Panc1 (cell line): ENCODE measurements around the gene MAGI2. TPM values are rescaled to one million over a fixed set of nuclear protein-coding genes. Genes with fewer than 3 reads are reported as not detected.

ENCODE experiments used
- ATAC-seq: fragments of 200-7000 bp; cut with Tn5 transposase; 2 replicates; pipeline ENCODE4 v1.9.1; 2020; ENCODE audit warnings: mild to moderate bottlenecking, moderate library complexity
- BruUV-seq: library from RNA; stranded (reverse); fragments of 400-500 nt; replicated peaks from 2 replicates; lab custom pipeline; 2021; lab: Mats Ljungman, UMichigan
- CTCF ChIA-PET: fragments of 300-600 bp; sonication (Branson Sonifier 250); formaldehyde crosslinking; loops from one replicate; lab custom pipeline; 2022; ENCODE audit warnings: antibody characterized with exemption; lab: Charles Lee
- POLR2A ChIA-PET: fragments of 300-600 bp; sonication (Branson Sonifier 250); formaldehyde crosslinking; loops from one replicate; lab custom pipeline; 2022; ENCODE audit warnings: antibody characterized with exemption; lab: Charles Lee
- DNase-seq: peaks from one replicate; pipeline ENCODE4 v3.0.0-alpha.2; 2010; ENCODE audit warnings: low read depth, low spot score
- H3K27ac ChIP-seq: 2 replicates; pipeline ENCODE4 v1.5.1; 2011; ENCODE audit warnings: mild to moderate bottlenecking, low read length, inconsistent platforms
- H3K27me3 ChIP-seq: fragments of 200-500 bp; sonication (Bioruptor generic); 2 replicates; pipeline ENCODE4 v1.6.0; 2014; ENCODE audit warnings: low read length, inconsistent platforms; ENCODE audit not compliant: control insufficient read depth, insufficient read depth
- H3K36me3 ChIP-seq: fragments of 200-500 bp; sonication (Bioruptor generic); 2 replicates; pipeline ENCODE4 v1.5.1; 2014; ENCODE audit warnings: inconsistent platforms, mild to moderate bottlenecking, low read length, moderate library complexity; ENCODE audit not compliant: control insufficient read depth, insufficient read depth
- H3K4me1 ChIP-seq: 2 replicates; pipeline ENCODE4 v1.5.1; 2011; ENCODE audit warnings: inconsistent platforms, mild to moderate bottlenecking, low read length, moderate library complexity; ENCODE audit not compliant: control insufficient read depth, insufficient read depth
- H3K4me3 ChIP-seq, 2 experiments: 2 replicates each; pipeline ENCODE4 v1.5.1; 2011 to 2012; ENCODE audit warnings: low read depth in 2 of 2, low read length in 2 of 2, mild to moderate bottlenecking in 2 of 2, inconsistent platforms in 1 of 2, moderate library complexity in 1 of 2
- H3K9me3 ChIP-seq: fragments of 200-500 bp; sonication (Bioruptor generic); 2 replicates; pipeline ENCODE4 v1.5.1; 2014; ENCODE audit warnings: low read depth, mild to moderate bottlenecking, inconsistent platforms, low read length, moderate library complexity; ENCODE audit not compliant: control insufficient read depth, insufficient read depth
- CTCF ChIP-seq: fragments of 450-650 bp; IDR thresholded peaks from 2 replicates; pipeline ENCODE4 v1.5.1; 2017; ENCODE audit warnings: mild to moderate bottlenecking
- POLR2AphosphoS5 ChIP-seq: IDR thresholded peaks from 2 replicates; pipeline ENCODE4 v1.6.1; 2012; ENCODE audit warnings: mild to moderate bottlenecking, low read depth, low read length, moderate library complexity
- SIN3A ChIP-seq: IDR thresholded peaks from 2 replicates; pipeline ENCODE4 v1.6.1; 2012; ENCODE audit warnings: low read depth, mild to moderate bottlenecking, low read length, moderate library complexity, borderline replicate concordance; ENCODE audit not compliant: insufficient read depth
- TCF7L2 ChIP-seq: IDR thresholded peaks from 2 replicates; pipeline ENCODE4 v1.6.1; 2011; ENCODE audit warnings: mild to moderate bottlenecking, low read depth, low read length, inconsistent platforms
- in situ Hi-C: cut with HindIII; loops from 2 replicates; pipeline ENCODE4 v1.10.0; 2016; ENCODE audit warnings: low sequenced_read_pairs, low pct_unique_long_range_greater_than_20kb
- intact Hi-C: fragments of 100-400 bp; cut with micrococcal nuclease; formaldehyde crosslinking; loops from one replicate; pipeline ENCODE4 v1.10.0; 2022; ENCODE audit not compliant: unreplicated experiment
- total RNA-seq: library from RNA; stranded (reverse); gene quantifications from one replicate; pipeline ENCODE4 v1.2.1, GENCODE V29; 2021; ENCODE audit not compliant: unreplicated experiment
- TF ChIP-seq, protein P1 (sequence below), 2 experiments: IDR thresholded peaks; 2 replicates each; pipeline ENCODE4 v1.6.1; 2011 to 2012; ENCODE audit warnings: low read depth in 2 of 2, control low read depth in 1 of 2, low read length in 1 of 2, mild to moderate bottlenecking in 1 of 2, moderate library complexity in 1 of 2; ENCODE audit not compliant: insufficient read depth in 1 of 2

MAGI2 gene
- total RNA-seq, 1 experiment from 2014 or later, result 5.4 TPM

- in situ Hi-C loops, result no loop called here
- Histone ChIP-seq H3K27ac (no peak overlapping the region), H3K4me3 (no peak overlapping the region), H3K4me1 (no peaks in the 10 kb centered on the region), H3K27me3 (peaks cover 10% of the 10 kb centered on the region), H3K9me3 (no peaks in the 10 kb centered on the region), H3K36me3 (no peaks in the 10 kb centered on the region)
- CTCF ChIA-PET, result no interaction called here
- TF ChIP-seq TCF7L2 (no peak), CTCF (no peak), POLR2AphosphoS5 (no peak), SIN3A (no peak)
- TF ChIP-seq, protein P1, sequence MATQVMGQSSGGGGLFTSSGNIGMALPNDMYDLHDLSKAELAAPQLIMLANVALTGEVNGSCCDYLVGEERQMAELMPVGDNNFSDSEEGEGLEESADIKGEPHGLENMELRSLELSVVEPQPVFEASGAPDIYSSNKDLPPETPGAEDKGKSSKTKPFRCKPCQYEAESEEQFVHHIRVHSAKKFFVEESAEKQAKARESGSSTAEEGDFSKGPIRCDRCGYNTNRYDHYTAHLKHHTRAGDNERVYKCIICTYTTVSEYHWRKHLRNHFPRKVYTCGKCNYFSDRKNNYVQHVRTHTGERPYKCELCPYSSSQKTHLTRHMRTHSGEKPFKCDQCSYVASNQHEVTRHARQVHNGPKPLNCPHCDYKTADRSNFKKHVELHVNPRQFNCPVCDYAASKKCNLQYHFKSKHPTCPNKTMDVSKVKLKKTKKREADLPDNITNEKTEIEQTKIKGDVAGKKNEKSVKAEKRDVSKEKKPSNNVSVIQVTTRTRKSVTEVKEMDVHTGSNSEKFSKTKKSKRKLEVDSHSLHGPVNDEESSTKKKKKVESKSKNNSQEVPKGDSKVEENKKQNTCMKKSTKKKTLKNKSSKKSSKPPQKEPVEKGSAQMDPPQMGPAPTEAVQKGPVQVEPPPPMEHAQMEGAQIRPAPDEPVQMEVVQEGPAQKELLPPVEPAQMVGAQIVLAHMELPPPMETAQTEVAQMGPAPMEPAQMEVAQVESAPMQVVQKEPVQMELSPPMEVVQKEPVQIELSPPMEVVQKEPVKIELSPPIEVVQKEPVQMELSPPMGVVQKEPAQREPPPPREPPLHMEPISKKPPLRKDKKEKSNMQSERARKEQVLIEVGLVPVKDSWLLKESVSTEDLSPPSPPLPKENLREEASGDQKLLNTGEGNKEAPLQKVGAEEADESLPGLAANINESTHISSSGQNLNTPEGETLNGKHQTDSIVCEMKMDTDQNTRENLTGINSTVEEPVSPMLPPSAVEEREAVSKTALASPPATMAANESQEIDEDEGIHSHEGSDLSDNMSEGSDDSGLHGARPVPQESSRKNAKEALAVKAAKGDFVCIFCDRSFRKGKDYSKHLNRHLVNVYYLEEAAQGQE (IDR thresholded peaks at IDR 0.05; ENCODE audit: insufficient read depth in 1 of 2, low read depth in 2 of 2, low read length in 1 of 2), result no peak
- POLR2A ChIA-PET, result no interaction called here
- no peak for DNase-seq
- ATAC-seq, result no peak
- BruUV-seq, result no TSS peak
- intact Hi-C loops, result no loop called here
Measured at GRCh38 chr7:78081344-78081743, 1372.1 kb downstream of the MAGI2 start.

- no peak for ATAC-seq
- BruUV-seq, result no TSS peak
- Histone ChIP-seq H3K27ac (no peak overlapping the region), H3K36me3 (no peaks in the 10 kb centered on the region), H3K4me1 (no peaks in the 10 kb centered on the region), H3K27me3 (peaks cover 10% of the 10 kb centered on the region), H3K4me3 (no peak overlapping the region), H3K9me3 (no peaks in the 10 kb centered on the region)
- TF ChIP-seq TCF7L2, result no peak
- no peak for DNase-seq
- ChIA-PET CTCF (no interaction called here), POLR2A (no interaction called here)
- in situ Hi-C loops, result no loop called here
- intact Hi-C loops, result no loop called here
Measured at GRCh38 chr7:78080811-78081210, 1372.7 kb downstream of the MAGI2 start.

GRCh38 chr7:78080241-78080640 is 1373.2 kb downstream of the MAGI2 start:
- Histone ChIP-seq H3K4me1 (no peaks in the 10 kb centered on the region), H3K9me3 (no peaks in the 10 kb centered on the region), H3K27ac (no peak overlapping the region), H3K27me3 (peaks cover 10% of the 10 kb centered on the region), H3K4me3 (no peak overlapping the region), H3K36me3 (no peaks in the 10 kb centered on the region)
- in situ Hi-C loops (no loop called here), intact Hi-C loops (no loop called here)
- TF ChIP-seq, protein P1 (IDR thresholded peaks at IDR 0.05; ENCODE audit: insufficient read depth in 1 of 2, low read depth in 2 of 2, low read length in 1 of 2), result no peak
- TF ChIP-seq POLR2AphosphoS5 (no peak), CTCF (no peak), SIN3A (no peak), TCF7L2 (no peak)
- ATAC-seq (no peak), DNase-seq (no peak)
- POLR2A ChIA-PET, result no interaction called here
- CTCF ChIA-PET, result no interaction called here
- no TSS peak for BruUV-seq
